ENCODE measurements around the gene AIFM3. TPM values are rescaled to one million over a fixed set of nuclear protein-coding genes. Genes with fewer than 3 reads are reported as not detected.

The AIFM3 gene
- total RNA-seq, 1 donor from 2014 or later, result 0.13 TPM

DNA sequence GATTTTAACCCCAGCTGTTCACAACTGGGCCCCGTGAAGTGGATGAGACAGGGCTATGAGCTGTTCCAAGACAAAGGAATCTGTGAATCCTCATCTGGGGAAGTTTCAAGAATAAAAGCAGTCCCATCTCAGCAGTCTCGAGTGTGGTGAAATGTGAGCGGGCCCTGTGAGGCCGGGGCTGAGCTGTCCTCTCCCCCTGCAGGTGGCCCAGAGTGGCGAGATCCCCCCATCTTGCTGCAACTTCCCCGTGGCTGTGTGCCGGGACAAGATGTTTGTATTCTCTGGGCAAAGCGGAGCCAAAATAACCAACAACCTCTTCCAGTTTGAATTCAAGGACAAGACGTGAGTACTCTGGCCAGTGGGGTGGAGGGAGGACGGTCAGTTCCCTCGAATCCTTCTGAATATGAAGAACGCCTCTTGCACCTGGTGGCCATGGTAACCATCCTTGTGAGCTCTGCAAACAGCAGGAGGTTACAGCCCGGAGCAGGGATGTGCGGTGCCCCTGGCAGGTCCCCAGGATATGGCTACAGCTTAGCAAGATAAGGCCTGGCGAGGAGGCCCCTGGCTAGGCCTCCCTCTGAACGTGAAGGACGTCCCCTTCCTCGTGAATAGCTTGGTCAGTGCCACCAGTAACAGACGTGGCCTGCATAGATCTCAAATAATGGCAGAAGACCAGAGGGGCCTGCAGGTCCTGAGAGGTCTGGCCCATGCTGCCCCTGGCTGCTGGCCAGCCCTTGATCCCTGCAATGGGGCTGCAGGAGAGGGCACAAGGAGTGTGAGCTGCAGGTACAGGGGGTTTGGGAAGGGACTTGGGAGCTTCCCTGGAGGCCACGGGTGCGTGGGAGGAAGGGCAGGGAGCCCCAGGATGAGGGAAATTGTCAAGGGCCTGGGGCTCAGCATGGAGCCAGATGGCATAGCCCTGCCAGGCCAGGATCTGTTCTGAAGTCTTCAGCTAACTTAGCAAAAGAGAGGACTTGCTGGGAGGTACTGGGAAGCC is 23.4 kb downstream of the AIFM3 start:
- no peak for DNase-seq (ENCODE audit: low read depth in 2 of 2)

- DNase-seq (ENCODE audit: low read depth in 2 of 2), result no peak
Observed at GRCh38 chr22:20991252-20992055, 24.4 kb downstream of the AIFM3 start.

GRCh38 chr22:20992056-20992442 is 25.0 kb downstream of the AIFM3 start:
- no peak for DNase-seq (ENCODE audit: low read depth in 2 of 2)

GRCh38 chr22:20992456-20993303 is 25.6 kb downstream of the AIFM3 start:
- DNase-seq (ENCODE audit: low read depth in 2 of 2), result no peak

GRCh38 chr22:20993304-20994127 is 26.5 kb downstream of the AIFM3 start:
- no peak for DNase-seq (ENCODE audit: low read depth in 2 of 2)

DNA sequence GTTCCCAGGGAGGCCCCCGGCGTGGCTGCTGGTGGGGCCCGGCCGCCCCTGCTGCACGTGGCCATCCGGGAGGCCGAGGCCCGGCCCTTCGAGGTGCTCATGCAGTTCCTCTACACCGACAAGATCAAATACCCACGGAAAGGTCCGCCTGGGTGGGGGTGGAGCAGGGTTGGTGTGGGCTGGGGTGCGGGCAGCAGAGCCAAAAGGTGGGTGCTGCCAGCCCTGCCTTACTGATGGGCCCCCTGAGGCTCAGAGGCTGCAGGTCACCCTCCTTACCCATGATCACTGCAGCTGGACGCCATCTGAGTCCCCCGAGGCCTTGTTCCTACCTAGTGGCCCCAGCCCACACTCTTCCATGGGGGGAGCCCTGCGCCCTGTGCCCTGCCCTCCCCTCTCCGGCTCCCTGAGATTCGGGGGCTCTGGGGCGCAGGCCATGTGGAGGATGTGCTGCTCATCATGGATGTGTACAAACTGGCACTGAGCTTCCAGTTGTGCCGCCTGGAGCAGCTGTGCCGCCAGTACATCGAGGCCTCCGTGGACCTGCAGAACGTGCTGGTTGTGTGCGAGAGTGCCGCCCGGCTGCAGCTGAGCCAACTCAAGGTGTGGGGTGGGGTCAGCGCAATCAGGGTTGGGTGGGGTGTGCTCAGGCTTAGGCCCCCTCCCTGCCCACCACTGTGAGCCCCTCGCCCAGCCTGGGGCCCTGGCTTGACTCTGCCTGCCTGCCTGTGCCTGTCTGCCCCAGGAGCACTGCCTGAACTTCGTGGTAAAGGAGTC is 27.3 kb downstream of the AIFM3 start:
- DNase-seq (ENCODE audit: low read depth in 2 of 2), result no peak

- no peak for DNase-seq (ENCODE audit: low read depth in 2 of 2)
Observed at GRCh38 chr22:20994902-20995241, 27.8 kb downstream of the AIFM3 start.

DNA sequence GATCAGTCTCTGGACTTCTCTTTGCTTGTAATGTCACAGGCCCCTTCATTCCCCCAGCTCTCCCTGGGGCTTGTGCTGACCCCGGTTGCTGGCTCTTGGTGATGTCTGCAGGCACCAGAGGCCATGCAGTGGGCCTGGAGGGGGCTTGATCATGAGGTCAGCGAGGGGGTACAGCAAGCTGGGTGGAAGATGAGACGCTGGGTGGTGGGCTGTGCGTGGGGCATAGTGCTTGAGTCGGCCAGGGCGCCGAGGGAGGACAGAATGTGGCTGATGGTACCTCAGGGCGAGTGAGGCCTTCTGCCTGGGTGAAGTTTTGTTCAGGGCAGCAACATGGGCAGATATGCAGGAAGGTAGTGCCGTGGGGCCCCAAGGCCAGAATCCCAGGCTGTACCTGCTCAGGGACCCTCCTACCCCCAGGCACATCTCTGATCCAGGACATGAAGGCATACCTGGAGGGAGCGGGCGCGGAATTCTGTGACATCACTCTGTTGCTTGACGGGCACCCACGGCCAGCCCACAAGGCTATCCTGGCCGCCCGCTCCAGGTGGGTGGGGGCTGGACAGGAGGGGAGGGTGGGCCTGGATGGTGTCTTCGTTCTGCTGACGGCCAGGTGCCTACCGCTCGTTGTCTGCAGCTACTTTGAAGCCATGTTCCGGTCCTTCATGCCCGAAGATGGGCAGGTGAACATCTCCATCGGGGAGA is 28.4 kb downstream of the AIFM3 start:
- no peak for DNase-seq (ENCODE audit: low read depth in 2 of 2)

DNA sequence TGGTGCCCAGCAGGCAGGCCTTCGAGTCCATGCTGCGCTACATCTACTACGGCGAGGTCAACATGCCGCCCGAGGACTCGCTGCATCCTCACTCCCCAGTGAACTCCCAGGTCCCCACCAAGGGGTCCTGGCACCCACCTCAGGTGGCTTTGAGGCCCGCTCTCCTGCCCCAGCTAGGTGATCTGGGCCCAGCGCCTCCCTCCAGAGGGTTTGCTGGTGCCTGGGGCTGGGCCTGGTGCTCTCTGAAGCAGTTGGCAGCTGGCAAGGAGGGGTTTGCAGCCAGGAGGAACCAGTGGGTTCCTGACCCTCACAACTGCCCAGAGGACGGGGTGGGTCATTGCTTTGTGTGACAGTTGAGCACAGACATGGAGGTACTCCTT is 29.0 kb downstream of the AIFM3 start:
- no peak for DNase-seq (ENCODE audit: low read depth in 2 of 2)

DNA sequence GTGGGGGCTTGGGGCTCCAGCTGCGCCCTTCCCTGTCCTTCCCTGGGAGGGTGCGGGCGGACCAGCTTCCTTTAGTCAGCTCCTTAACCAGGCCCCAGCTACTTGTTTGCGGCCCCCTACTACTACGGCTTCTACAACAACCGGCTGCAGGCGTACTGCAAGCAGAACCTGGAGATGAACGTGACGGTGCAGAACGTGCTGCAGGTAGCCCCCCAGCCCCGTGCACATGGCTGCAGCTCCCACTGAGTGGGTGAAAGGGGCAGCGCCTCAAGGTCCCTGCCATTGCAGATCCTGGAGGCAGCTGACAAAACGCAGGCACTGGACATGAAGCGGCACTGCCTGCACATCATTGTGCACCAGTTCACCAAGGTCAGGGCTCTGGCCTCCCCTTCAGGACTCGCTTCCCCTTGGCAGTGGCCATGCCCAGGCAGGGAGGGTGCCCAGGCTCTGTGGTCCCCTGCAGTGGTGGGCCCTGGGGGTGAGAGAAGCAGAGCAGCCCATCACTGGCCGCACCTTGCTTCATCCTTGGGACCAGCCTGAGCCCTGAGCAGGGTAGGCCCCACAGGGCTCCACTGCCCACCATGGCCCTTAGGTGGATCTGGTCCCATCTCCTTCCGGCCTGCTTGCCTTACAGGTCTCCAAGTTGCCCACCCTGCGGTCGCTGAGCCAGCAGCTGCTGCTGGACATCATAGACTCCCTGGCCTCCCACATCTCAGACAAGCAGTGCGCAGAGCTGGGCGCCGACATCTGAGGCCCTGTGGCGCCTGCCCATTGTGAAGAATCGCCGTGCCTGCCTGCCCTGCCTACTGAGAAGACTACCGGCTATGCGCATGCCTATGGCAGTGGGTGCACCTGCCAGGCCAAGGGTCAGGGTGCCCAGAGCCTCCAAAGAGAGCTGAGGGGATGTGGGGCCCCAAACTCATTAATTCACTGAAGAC is 29.8 kb downstream of the AIFM3 start:
- DNase-seq (ENCODE audit: low read depth in 2 of 2), result no peak

GRCh38 chr22:20997536-20998257 is 30.6 kb downstream of the AIFM3 start:
- no peak for DNase-seq (ENCODE audit: low read depth in 2 of 2)

DNA sequence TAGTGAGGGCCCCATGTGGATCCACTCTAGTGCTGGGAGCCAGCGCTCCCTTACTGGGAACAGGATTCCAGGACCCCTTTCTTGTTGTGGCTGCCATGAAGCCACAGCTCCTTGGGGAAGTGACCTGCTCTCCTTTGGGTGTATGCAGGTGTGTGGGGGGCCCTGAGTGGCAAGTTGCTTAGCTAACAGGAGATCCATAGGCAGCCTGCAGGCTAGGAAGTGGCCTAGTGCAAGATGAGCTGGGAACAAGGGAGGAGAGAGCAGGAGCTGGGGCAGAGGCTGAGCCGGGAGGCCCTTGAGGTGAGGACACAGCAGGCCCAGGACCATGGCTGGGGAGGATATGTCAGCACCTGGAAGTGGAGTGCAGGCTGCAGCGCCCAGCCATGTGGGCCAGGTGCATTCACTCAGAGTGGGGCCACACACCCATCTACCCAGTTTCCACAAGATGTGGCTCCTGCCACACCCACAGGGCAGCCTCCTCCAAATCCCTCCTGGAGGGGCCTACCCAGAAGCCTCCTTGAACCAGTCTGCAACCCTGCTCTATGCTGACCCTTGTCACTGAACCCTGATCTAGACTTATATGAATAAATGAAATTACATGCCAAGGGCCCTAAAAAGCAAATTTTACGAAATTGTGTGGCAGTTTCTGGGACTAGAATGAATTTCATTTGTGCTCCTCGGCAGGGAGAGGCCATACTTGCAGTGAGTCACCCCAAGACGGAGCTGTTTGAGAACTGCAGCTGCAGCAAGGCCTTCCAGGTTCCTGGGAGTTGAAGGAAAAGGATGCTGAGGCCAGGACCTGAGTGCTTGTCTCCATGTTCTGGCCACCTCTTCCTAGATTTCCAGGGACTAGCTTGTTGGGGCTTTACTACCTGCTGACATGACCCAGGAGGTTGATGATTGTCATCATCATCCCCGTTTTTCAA is 31.6 kb downstream of the AIFM3 start:
- no peak for DNase-seq (ENCODE audit: low read depth in 2 of 2)

GRCh38 chr22:20999350-21000206 is 32.5 kb downstream of the AIFM3 start:
- DNase-seq (ENCODE audit: low read depth in 2 of 2), result no peak

DNA sequence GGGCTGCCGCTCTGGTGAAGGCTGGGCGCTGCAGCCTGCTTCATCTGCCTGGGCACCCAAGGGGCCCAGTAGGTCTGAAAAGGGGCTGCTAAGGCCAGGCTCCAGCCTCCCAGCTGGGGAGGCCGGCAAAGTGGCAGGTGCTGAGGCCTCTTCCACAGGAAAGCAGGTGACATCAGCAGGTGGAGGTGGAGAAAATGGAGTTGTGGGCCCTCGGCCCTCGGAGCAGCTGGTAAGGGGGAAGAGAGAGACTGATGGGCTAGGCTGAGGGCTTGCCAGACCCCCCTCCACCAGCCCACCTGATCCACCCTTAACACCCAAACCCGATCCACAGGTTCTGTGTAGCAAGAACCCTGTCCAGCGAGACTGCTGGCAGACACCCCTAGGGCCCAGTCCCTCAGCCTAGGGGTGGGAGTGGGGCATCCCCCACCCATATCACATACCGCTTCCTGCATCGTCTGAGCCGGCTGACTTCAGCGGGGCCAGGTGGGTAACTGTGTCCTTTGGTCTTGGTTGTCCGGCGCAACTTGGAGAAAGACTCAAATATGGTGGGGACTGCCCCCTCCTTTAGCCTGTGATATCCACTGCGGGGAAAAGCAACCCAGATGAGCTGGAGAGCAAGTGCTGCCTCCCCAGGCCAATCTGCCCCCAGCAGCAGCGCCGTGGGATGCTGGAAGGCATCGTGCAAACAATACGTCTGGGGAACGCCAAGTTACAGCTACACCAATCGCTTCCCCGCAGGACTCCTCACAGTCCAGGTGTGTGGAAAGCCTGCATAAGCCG is 33.3 kb downstream of the AIFM3 start:
- DNase-seq (ENCODE audit: low read depth in 2 of 2), result no peak

Measured in dermis microvascular lymphatic vessel endothelial cell (primary cell).